T-helper 22 cell (primary cell): Measurements from ENCODE around the gene SYDE2.

Experiments
- DNase-seq: peaks from one replicate; pipeline ENCODE4 v3.0.0-alpha.2; 2020; ENCODE audit warnings: low read depth

The SYDE2 gene

DNA sequence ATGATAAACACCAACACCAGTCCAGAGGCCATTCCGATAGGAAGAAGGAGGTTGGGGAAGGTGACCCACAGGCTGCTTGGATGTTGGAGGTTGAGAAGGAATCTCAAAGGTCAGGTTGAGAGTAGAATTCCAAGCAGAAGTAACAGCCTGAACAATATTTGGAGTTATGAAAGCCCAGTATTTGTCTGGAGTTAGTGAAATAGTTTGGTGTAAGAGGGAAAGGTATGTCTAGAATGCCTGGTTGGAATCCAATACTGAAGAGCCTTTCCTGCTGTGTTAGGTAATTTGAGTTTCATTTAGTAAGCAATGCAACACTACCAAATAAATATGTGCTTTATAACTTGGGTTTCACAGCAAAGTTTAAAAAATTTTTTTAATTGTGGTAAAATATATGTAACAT lies 82.1 kb downstream of the SYDE2 start:
- no peak for DNase-seq

DNA sequence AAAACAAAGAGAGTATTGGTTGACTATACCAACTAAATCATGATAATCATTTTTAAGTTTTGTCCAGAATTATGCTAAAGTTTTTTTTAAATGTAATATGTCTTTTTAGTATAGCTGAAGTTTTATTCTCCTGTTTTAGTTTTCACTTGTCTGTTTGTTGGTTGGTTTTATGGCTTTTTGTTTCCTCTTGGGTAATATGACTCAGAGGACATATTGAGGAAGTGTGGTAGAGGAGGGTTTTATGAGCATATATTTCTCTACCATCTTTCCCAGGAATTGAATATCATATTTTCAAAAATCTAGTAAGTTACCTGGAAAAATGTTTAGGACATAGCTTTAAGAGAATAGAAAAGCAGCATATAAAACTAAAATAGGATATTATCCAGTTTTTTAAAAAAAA lies 84.0 kb downstream of the SYDE2 start:
- no peak for DNase-seq

- no peak for DNase-seq
These were observed 84.9 kb downstream of the SYDE2 start for GRCh38 chr1:85115933-85116332.

- DNase-seq: no peak
These were observed 89.1 kb downstream of the SYDE2 start for GRCh38 chr1:85111695-85112094.

DNA sequence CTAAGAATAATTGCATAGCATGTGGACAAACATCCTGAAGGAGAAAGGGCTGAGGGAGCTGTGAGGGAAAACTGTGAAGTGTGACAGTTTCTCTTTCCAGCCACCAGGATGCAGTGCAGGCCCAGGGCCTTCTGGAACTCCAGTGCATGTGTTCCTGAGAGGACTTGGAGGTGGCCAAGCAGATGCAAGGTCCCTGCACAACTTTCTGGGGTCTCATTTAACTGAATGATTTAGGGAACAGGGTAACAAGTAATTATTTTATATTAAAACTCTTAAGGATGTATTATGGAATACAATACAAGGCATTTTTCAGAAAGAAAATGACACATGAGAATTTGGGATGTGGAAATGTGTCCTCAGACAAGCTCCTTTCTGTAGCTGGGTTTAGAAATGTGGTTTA lies 91.3 kb downstream of the SYDE2 start:
- no peak for DNase-seq
